GM12878 (cell line): ENCODE results near the gene LGI4. TPM values are rescaled to one million over a fixed set of nuclear protein-coding genes. Genes with fewer than 3 reads are reported as not detected.

ENCODE experiments used
- ATAC-seq: fragments of 200-7000 bp; cut with Tn5 transposase; 3 replicates; pipeline ENCODE4 v1.9.1; 2020; ENCODE audit warnings: mild to moderate bottlenecking, moderate library complexity
- BruUV-seq: library from RNA; stranded (reverse); fragments of 400-500 nt; replicated peaks from 2 replicates; lab custom pipeline; 2021; lab: Mats Ljungman, UMichigan
- CTCF ChIA-PET: fragments of 300-600 bp; sonication (Branson Sonifier 250); formaldehyde crosslinking; extraction: SDS; loops from one replicate; lab custom pipeline; 2021; ENCODE audit warnings: inconsistent platforms; lab: Yijun Ruan, JAX
- POLR2A ChIA-PET: fragments of 350-600 bp; formaldehyde crosslinking; extraction: SDS; loops from one replicate; lab custom pipeline; 2021; ENCODE audit warnings: inconsistent platforms; lab: Charles Lee
- RAD21 ChIA-PET: fragments of 300-600 bp; sonication (Branson Sonifier 250); formaldehyde crosslinking; loops from one replicate; lab custom pipeline; 2023; ENCODE audit warnings: antibody characterized with exemption; ENCODE audit not compliant: unreplicated experiment; lab: Charles Lee
- SMC1A ChIA-PET: fragments of 300-600 bp; sonication (Branson Sonifier 250); formaldehyde crosslinking; loops from one replicate; lab custom pipeline; 2023; ENCODE audit not compliant: unreplicated experiment, uncharacterized antibody; lab: Charles Lee
- DNase-seq: peaks from one replicate; pipeline ENCODE4 v3.0.0-alpha.2; 2011; ENCODE audit warnings: low read depth, low spot score
- FAIRE-seq: peaks from 3 replicates; lab custom pipeline; 2011; peaks lifted over from hg19 to GRCh38; lab: Jason Lieb, UNC
- H2AFZ ChIP-seq: 2 replicates; pipeline ENCODE4 v1.6.0; 2011; ENCODE audit warnings: low read depth, low read length, control low read depth; ENCODE audit not compliant: control insufficient read depth
- H3K27ac ChIP-seq: 2 replicates; pipeline ENCODE4 v1.5.1; 2011; ENCODE audit warnings: control low read depth; ENCODE audit not compliant: control insufficient read depth, insufficient read depth
- H3K27me3 ChIP-seq, 2 experiments: replicated peaks in 1 of 2; 2 replicates each; pipeline versions ENCODE4 v1.6.0 to v1.6.1; 2011; ENCODE audit warnings: low read length in 1 of 2; ENCODE audit not compliant: control insufficient read depth in 2 of 2, insufficient read depth in 2 of 2
- H3K36me3 ChIP-seq, 2 experiments: 2 replicates each; pipeline ENCODE4 v1.5.1; 2011; ENCODE audit warnings: low read length in 1 of 2; ENCODE audit not compliant: control insufficient read depth in 2 of 2, insufficient read depth in 2 of 2
- H3K4me1 ChIP-seq: 2 replicates; pipeline ENCODE4 v1.6.1; 2011; ENCODE audit warnings: mild to moderate bottlenecking, low read length, moderate library complexity, mixed read lengths; ENCODE audit not compliant: control insufficient read depth, insufficient read depth
- H3K4me2 ChIP-seq: 2 replicates; pipeline ENCODE4 v1.6.0; 2011; ENCODE audit warnings: control low read depth; ENCODE audit not compliant: control insufficient read depth, insufficient read depth
- H3K4me3 ChIP-seq: fragments of 200-600 bp; sonication (generic); 2 replicates; pipeline ENCODE4 v1.5.1; 2016
- H3K79me2 ChIP-seq: 2 replicates; pipeline ENCODE4 v1.6.0; 2011; ENCODE audit warnings: low read length; ENCODE audit not compliant: control insufficient read depth, insufficient read depth
- H3K9ac ChIP-seq: 2 replicates; pipeline ENCODE4 v1.8.0; 2011; ENCODE audit warnings: low read length, control low read depth, mixed read lengths; ENCODE audit not compliant: control insufficient read depth, insufficient read depth
- H3K9me3 ChIP-seq: replicated peaks from 3 replicates; pipeline ENCODE4 v1.5.1; 2011; ENCODE audit warnings: mild to moderate bottlenecking, low read length; ENCODE audit not compliant: control insufficient read depth, insufficient read depth
- H4K20me1 ChIP-seq: 2 replicates; pipeline ENCODE4 v1.6.0; 2011; ENCODE audit not compliant: control insufficient read depth, insufficient read depth
- CBX3 ChIP-seq: fragments of 200-600 bp; sonication (generic); IDR thresholded peaks from 2 replicates; pipeline ENCODE4 v1.6.1; 2016; ENCODE audit warnings: low read depth, borderline replicate concordance
- NBN ChIP-seq: fragments of 450-650 bp; IDR thresholded peaks from 2 replicates; pipeline ENCODE4 v1.6.1; 2016
- SIN3A ChIP-seq: IDR thresholded peaks from 2 replicates; pipeline ENCODE4 v1.6.1; 2012; ENCODE audit warnings: low read depth, low read length, improper control_type of control experiment
- SRF ChIP-seq, 2 experiments: IDR thresholded peaks; 2 replicates each; pipeline ENCODE4 v1.6.1; 2011; ENCODE audit warnings: low read depth in 2 of 2, low read length in 2 of 2, mild to moderate bottlenecking in 1 of 2, moderate library complexity in 1 of 2
- ZNF24 ChIP-seq: fragments of 450-650 bp; IDR thresholded peaks from 2 replicates; pipeline ENCODE4 v1.6.1; 2017; ENCODE audit warnings: antibody characterized with exemption, mild to moderate bottlenecking
- ZNF384 ChIP-seq: IDR thresholded peaks from 2 replicates; pipeline ENCODE4 v1.6.1; 2012; ENCODE audit warnings: low read depth, mild to moderate bottlenecking, low read length, improper control_type of control experiment, borderline replicate concordance
- WGBS: methylation state at CpG from one replicate; pipeline ENCODE4 v1.1.6; 2016; ENCODE audit warnings: low lambda C conversion rate; ENCODE audit not compliant: insufficient replicate concordance, insufficient coverage; ENCODE audit errors: missing lambda C conversion rate; 5-methylcytosine and 5-hydroxymethylcytosine counted together
- in situ Hi-C: fragments of 300-500 bp; cut with MboI; formaldehyde crosslinking; loops from 9 replicates; pipeline ENCODE4 v1.14.3; 2018; ENCODE audit warnings: mixed read lengths
- intact Hi-C: fragments of 100-400 bp; cut with micrococcal nuclease; formaldehyde crosslinking; loops from one replicate; pipeline ENCODE4 v1.14.2; 2022; ENCODE audit not compliant: unreplicated experiment
- polyA plus RNA-seq, 11 experiments: library from polyadenylated mRNA; depleted of rRNA in 4 of 11; unstranded in 6 of 11; stranded (reverse) in 5 of 11; fragments of >200 nt; fragmentation: Nextera tagmentation in 4 of 11; fragmentation: Illumina TruSeq in 1 of 11; extraction: Ambion mirVana in 4 of 11; extraction: Trizol in 1 of 11; gene quantifications; 1 replicate in 1 of 11; 2 replicates in 10 of 11; pipeline versions ENCODE4 v1.2.1 to v1.2.3, GENCODE V29; 2011 to 2016; ENCODE audit warnings: inconsistent platforms in 2 of 11, missing spikeins in 2 of 11, low read depth in 1 of 11
- total RNA-seq, 4 experiments: library from RNA; depleted of rRNA in 3 of 4; stranded (reverse); fragments of >200 nt in 3 of 4; fragmentation: Illumina TruSeq in 1 of 4; extraction: Trizol in 1 of 4; gene quantifications; 2 replicates each; pipeline versions ENCODE4 v1.2.1 to v1.2.3, GENCODE V29; 2013 to 2021

LGI4 gene
- total and polyA plus RNA-seq, 10 of the 15 experiments (the other 5 are each of a cell fraction or from before 2014, with no cell fraction given), result 0.11 TPM; not detected in 9

- peaks cover 40% of the 10 kb centered on the region for H3K9me3 ChIP-seq
- ChIA-PET CTCF (no interaction called here), SMC1A (interaction anchor here (1.2 kb wide), 1 partner anchor 40 kb away, joined by 3 read pairs; no protein-coding TSS in a partner anchor), RAD21 (interaction anchor here (0.7 kb wide), 1 partner anchor 24 kb away, joined by 3 read pairs; no protein-coding TSS in a partner anchor)
- H3K4me2 ChIP-seq, result no peak overlapping the region
- WGBS, result 93% methylated on average over 7 of the region's 7 CpGs
- in situ Hi-C loops, result no loop called here
- H3K27me3 ChIP-seq, result no peaks in the 10 kb centered on the region
- no peak overlapping the region for H3K9ac ChIP-seq
- no peaks in the 10 kb centered on the region for H3K79me2 ChIP-seq
- no peak for TF ChIP-seq ZNF24
- no peak for TF ChIP-seq SIN3A
- no peak for TF ChIP-seq ZNF384
- TF ChIP-seq NBN, result no peak
- TF ChIP-seq CBX3, result no peak
- TF ChIP-seq SRF (IDR thresholded peaks at IDR 0.05; ENCODE audit: low read depth in 2 of 2, low read length in 2 of 2), result no peak
- TF ChIP-seq, all 136 proteins: peak for 0
- H2AFZ ChIP-seq, result no peak overlapping the region
- no peak for ATAC-seq
- H4K20me1 ChIP-seq, result no peaks in the 10 kb centered on the region
- no peak for DNase-seq
- H3K4me1 ChIP-seq, result peaks cover 11% of the 10 kb centered on the region; the same call in 1 of the 2 replicates
- TSS peak; percentile 25 for BruUV-seq
- FAIRE-seq, result no peak
- H3K36me3 ChIP-seq, result peaks cover 31 to 42% of the 10 kb centered on the region in 2 experiments
- POLR2A ChIA-PET, result interaction anchor here (0.6 to 1.2 kb wide), 2 partner anchors 92 to 277 kb away, joined by 3 to 6 read pairs; no protein-coding TSS in a partner anchor
- no peak overlapping the region for H3K4me3 ChIP-seq
- no peak overlapping the region for H3K27ac ChIP-seq
- intact Hi-C loops, result no loop called here
These were observed 31.5 kb upstream of the LGI4 start for GRCh38 chr19:35166100-35167063.
